ENCODE measurements around the gene NEDD4L. TPM values are rescaled to one million over a fixed set of nuclear protein-coding genes. Genes with fewer than 3 reads are reported as not detected.

Gene NEDD4L
- total RNA-seq, 5 donors from 2014 or later (not counting 1 experiment from before 2014, with no cell fraction given): 4.4 to 10.7 (median 6.7) TPM

- Mint-ChIP-seq H3K27me3 (peaks cover 9 to 18% of the 10 kb centered on the region in 2 donors), H3K4me3 (no peak overlapping the region), H3K4me1 (peaks cover 14 to 20% (median 19%) of the 10 kb centered on the region in 3 donors), H3K27ac (no peak overlapping the region), H3K36me3 (no peaks in the 10 kb centered on the region), H3K9me3 (no peaks in the 10 kb centered on the region)
- no peak overlapping the region for H3K27ac ChIP-seq (ENCODE audit: low read length)
- no peaks in the 10 kb centered on the region for H3K36me3 ChIP-seq (ENCODE audit: control insufficient read depth in 2 of 2, extremely low read depth in 1 of 2, insufficient read depth in 1 of 2, low read length in 1 of 2)
- H3K9me3 ChIP-seq: no peaks in the 10 kb centered on the region
- ATAC-seq (replicated peaks in 1 of 4): no peak
- 67% methylated on average over 1 of the region's 2 CpGs for WGBS (ENCODE audit: insufficient coverage)
- no peak overlapping the region for H3K4me3 ChIP-seq (ENCODE audit: control insufficient read depth in 1 of 2, extremely low read depth in 1 of 2, low read length in 1 of 2)
- no peak for DNase-seq
- H3K4me1 ChIP-seq (ENCODE audit: control insufficient read depth in 1 of 2, extremely low read depth in 1 of 2, insufficient read depth in 2 of 2, low read length in 2 of 2): peaks cover 8 to 9% of the 10 kb centered on the region in 2 experiments
- peaks cover 0 to 13% of the 10 kb centered on the region in 2 experiments for H3K27me3 ChIP-seq (replicated peaks in 1 of 2; ENCODE audit: control insufficient read depth in 2 of 2, extremely low read depth in 1 of 2, insufficient read depth in 2 of 2, low read length in 1 of 2)
- ChIA-PET CTCF (interaction anchor here (0.5 to 1.3 kb wide), 3 partner anchors 10 to 1443 kb away, joined by 3 to 8 read pairs (median 4); no protein-coding TSS in a partner anchor), POLR2A (no interaction called here)
Observed at GRCh38 chr18:58191626-58192025, 147.6 kb downstream of the NEDD4L start.

GRCh38 chr18:58192519-58192918 is 148.5 kb downstream of the NEDD4L start:
- ChIA-PET CTCF (interaction anchor here in 1 of 2 donors (1.3 kb wide), 1 partner anchor 11 kb away, joined by 3 read pairs; no protein-coding TSS in a partner anchor), POLR2A (no interaction called here)
- H3K9me3 Mint-ChIP-seq: no peaks in the 10 kb centered on the region
- Histone ChIP-seq H3K4me1 (ENCODE audit: control insufficient read depth in 1 of 2, extremely low read depth in 1 of 2, insufficient read depth in 2 of 2, low read length in 2 of 2) (peaks cover 8 to 9% of the 10 kb centered on the region in 2 experiments), H3K4me3 (ENCODE audit: control insufficient read depth in 1 of 2, extremely low read depth in 1 of 2, low read length in 1 of 2) (no peak overlapping the region), H3K36me3 (ENCODE audit: control insufficient read depth in 2 of 2, extremely low read depth in 1 of 2, insufficient read depth in 1 of 2, low read length in 1 of 2) (no peaks in the 10 kb centered on the region), H3K9me3 (no peaks in the 10 kb centered on the region), H3K27me3 (replicated peaks in 1 of 2; ENCODE audit: control insufficient read depth in 2 of 2, extremely low read depth in 1 of 2, insufficient read depth in 2 of 2, low read length in 1 of 2) (peaks cover 0 to 15% of the 10 kb centered on the region in 2 experiments), H3K27ac (ENCODE audit: low read length) (no peak overlapping the region)
- peaks cover 16 to 24% (median 21%) of the 10 kb centered on the region in 3 donors for H3K4me1 Mint-ChIP-seq
- no peaks in the 10 kb centered on the region for H3K36me3 Mint-ChIP-seq
- DNase-seq: no peak
- no peak for ATAC-seq (replicated peaks in 1 of 4)
- no peak overlapping the region for H3K27ac Mint-ChIP-seq
- peaks cover 12 to 18% of the 10 kb centered on the region in 2 donors for H3K27me3 Mint-ChIP-seq
- no peak overlapping the region for H3K4me3 Mint-ChIP-seq
- 90% methylated on average over 2 of the region's 4 CpGs for WGBS (ENCODE audit: insufficient coverage)

GRCh38 chr18:58194028-58194427 is 150.0 kb downstream of the NEDD4L start:
- Histone ChIP-seq H3K4me1 (ENCODE audit: control insufficient read depth in 1 of 2, extremely low read depth in 1 of 2, insufficient read depth in 2 of 2, low read length in 2 of 2) (peaks cover 8 to 9% of the 10 kb centered on the region in 2 experiments), H3K27me3 (replicated peaks in 1 of 2; ENCODE audit: control insufficient read depth in 2 of 2, extremely low read depth in 1 of 2, insufficient read depth in 2 of 2, low read length in 1 of 2) (peaks cover 0 to 13% of the 10 kb centered on the region in 2 experiments), H3K4me3 (ENCODE audit: control insufficient read depth in 1 of 2, extremely low read depth in 1 of 2, low read length in 1 of 2) (no peak overlapping the region), H3K27ac (ENCODE audit: low read length) (no peak overlapping the region), H3K36me3 (ENCODE audit: control insufficient read depth in 2 of 2, extremely low read depth in 1 of 2, insufficient read depth in 1 of 2, low read length in 1 of 2) (no peaks in the 10 kb centered on the region), H3K9me3 (no peaks in the 10 kb centered on the region)
- ChIA-PET POLR2A (no interaction called here), CTCF (no interaction called here)
- Mint-ChIP-seq H3K27me3 (peaks cover 12 to 18% of the 10 kb centered on the region in 2 donors), H3K27ac (no peak overlapping the region), H3K4me3 (no peak overlapping the region), H3K9me3 (no peaks in the 10 kb centered on the region), H3K4me1 (peaks cover 16 to 24% (median 21%) of the 10 kb centered on the region in 3 donors), H3K36me3 (no peaks in the 10 kb centered on the region)
- DNase-seq: no peak
- no peak for ATAC-seq (replicated peaks in 1 of 4)
- WGBS (ENCODE audit: insufficient coverage): 100% methylated on average over 4 of the region's 8 CpGs

- 5% methylated on average over 16 of the region's 25 CpGs for WGBS (ENCODE audit: insufficient coverage)
- peaks cover 0 to 12% of the 10 kb centered on the region in 2 experiments for H3K27me3 ChIP-seq (replicated peaks in 1 of 2; ENCODE audit: control insufficient read depth in 2 of 2, extremely low read depth in 1 of 2, insufficient read depth in 2 of 2, low read length in 1 of 2)
- Mint-ChIP-seq H3K36me3 (no peaks in the 10 kb centered on the region), H3K4me1 (peaks cover 16 to 24% (median 21%) of the 10 kb centered on the region in 3 donors), H3K27me3 (peaks cover 8 to 13% of the 10 kb centered on the region in 2 donors), H3K9me3 (no peaks in the 10 kb centered on the region), H3K27ac (peak overlapping the region in 1 of 2 donors; percentile 59), H3K4me3 (peak overlapping the region; percentile 79 to 84 (median 79))
- no peaks in the 10 kb centered on the region for H3K36me3 ChIP-seq (ENCODE audit: control insufficient read depth in 2 of 2, extremely low read depth in 1 of 2, insufficient read depth in 1 of 2, low read length in 1 of 2)
- no peaks in the 10 kb centered on the region for H3K9me3 ChIP-seq
- H3K4me1 ChIP-seq (ENCODE audit: control insufficient read depth in 1 of 2, extremely low read depth in 1 of 2, insufficient read depth in 2 of 2, low read length in 2 of 2): peaks cover 8 to 9% of the 10 kb centered on the region in 2 experiments
- ChIA-PET CTCF (interaction anchor here in 1 of 2 donors (1.1 to 1.3 kb wide), 2 partner anchors 12 to 14 kb away, joined by 3 read pairs; no protein-coding TSS in a partner anchor), POLR2A (no interaction called here)
- H3K27ac ChIP-seq (ENCODE audit: low read length): no peak overlapping the region
- peak in 25 of 35 experiments; percentile 1 to 47 (median 11) for DNase-seq
- peak; percentile 50 to 83 (median 79) for ATAC-seq (replicated peaks in 1 of 4)
- peak overlapping the region; percentile 48 to 65 for H3K4me3 ChIP-seq (ENCODE audit: control insufficient read depth in 1 of 2, extremely low read depth in 1 of 2, low read length in 1 of 2)
Observed at GRCh38 chr18:58195278-58195765, 151.3 kb downstream of the NEDD4L start.

- Histone ChIP-seq H3K9me3 (no peaks in the 10 kb centered on the region), H3K27me3 (replicated peaks in 1 of 2; ENCODE audit: control insufficient read depth in 2 of 2, extremely low read depth in 1 of 2, insufficient read depth in 2 of 2, low read length in 1 of 2) (peaks cover 0 to 12% of the 10 kb centered on the region in 2 experiments), H3K36me3 (ENCODE audit: control insufficient read depth in 2 of 2, extremely low read depth in 1 of 2, insufficient read depth in 1 of 2, low read length in 1 of 2) (no peaks in the 10 kb centered on the region), H3K4me3 (ENCODE audit: control insufficient read depth in 1 of 2, extremely low read depth in 1 of 2, low read length in 1 of 2) (no peak overlapping the region), H3K4me1 (ENCODE audit: control insufficient read depth in 1 of 2, extremely low read depth in 1 of 2, insufficient read depth in 2 of 2, low read length in 2 of 2) (peaks cover 8 to 9% of the 10 kb centered on the region in 2 experiments), H3K27ac (ENCODE audit: low read length) (no peak overlapping the region)
- no peak for ATAC-seq (replicated peaks in 1 of 4)
- Mint-ChIP-seq H3K4me3 (peak overlapping the region; percentile 79 to 84 (median 79)), H3K27ac (no peak overlapping the region), H3K36me3 (no peaks in the 10 kb centered on the region), H3K27me3 (peaks cover 8 to 13% of the 10 kb centered on the region in 2 donors), H3K9me3 (no peaks in the 10 kb centered on the region), H3K4me1 (peaks cover 16 to 24% (median 21%) of the 10 kb centered on the region in 3 donors)
- WGBS (ENCODE audit: insufficient coverage): no CpG with 5 or more reads among the region's 3 CpGs
- no peak for DNase-seq
- POLR2A ChIA-PET: no interaction called here
- CTCF ChIA-PET: interaction anchor here in 1 of 2 donors (1.1 to 1.3 kb wide), 2 partner anchors 13 to 15 kb away, joined by 3 read pairs; no protein-coding TSS in a partner anchor
Observed at GRCh38 chr18:58196164-58196563, 152.1 kb downstream of the NEDD4L start.

- CTCF ChIA-PET: no interaction called here
Observed at GRCh38 chr18:58196881-58197872, 153.2 kb downstream of the NEDD4L start.

More at GRCh38 chr18:58196881-58197872, 153.2 kb downstream of the NEDD4L start:
- POLR2A ChIA-PET: interaction anchor here in 1 of 2 donors (0.6 kb wide), 1 partner anchor 1162 kb away, joined by 8 read pairs; the partner anchor contains the start of gene LMAN1
- Mint-ChIP-seq H3K4me3 (peak overlapping the region in 1 of 3 donors; percentile 79), H3K36me3 (no peaks in the 10 kb centered on the region), H3K27me3 (peaks cover 8 to 9% of the 10 kb centered on the region in 2 donors), H3K4me1 (peaks cover 16 to 24% (median 21%) of the 10 kb centered on the region in 3 donors), H3K27ac (no peak overlapping the region), H3K9me3 (no peaks in the 10 kb centered on the region)
- H3K27me3 ChIP-seq (replicated peaks in 1 of 2; ENCODE audit: control insufficient read depth in 2 of 2, extremely low read depth in 1 of 2, insufficient read depth in 2 of 2, low read length in 1 of 2): peaks cover 0 to 12% of the 10 kb centered on the region in 2 experiments
- 93% methylated on average over 10 of the region's 19 CpGs for WGBS (ENCODE audit: insufficient coverage)
- no peaks in the 10 kb centered on the region for H3K9me3 ChIP-seq
- H3K36me3 ChIP-seq (ENCODE audit: control insufficient read depth in 2 of 2, extremely low read depth in 1 of 2, insufficient read depth in 1 of 2, low read length in 1 of 2): no peaks in the 10 kb centered on the region
- H3K27ac ChIP-seq (ENCODE audit: low read length): no peak overlapping the region
- ATAC-seq (replicated peaks in 1 of 4) (no peak), DNase-seq (no peak)
- no peak overlapping the region for H3K4me3 ChIP-seq (ENCODE audit: control insufficient read depth in 1 of 2, extremely low read depth in 1 of 2, low read length in 1 of 2)
- H3K4me1 ChIP-seq (ENCODE audit: control insufficient read depth in 1 of 2, extremely low read depth in 1 of 2, insufficient read depth in 2 of 2, low read length in 2 of 2): peaks cover 8 to 9% of the 10 kb centered on the region in 2 experiments

Data from T-cell (primary cell).